K562 (cell line): ENCODE data around the gene CSF2RB. TPM values are rescaled to one million over a fixed set of nuclear protein-coding genes. Genes with fewer than 3 reads are reported as not detected.

Experiments
- ATAC-seq: fragments of 200-7000 bp; cut with Tn5 transposase; 3 replicates; pipeline ENCODE4 v1.9.1; 2020; ENCODE audit warnings: moderate library complexity
- BruUV-seq: library from RNA; stranded (reverse); fragments of 400-500 nt; replicated peaks from 2 replicates; lab custom pipeline; 2021; lab: Mats Ljungman, UMichigan
- CTCF ChIA-PET: fragments of 300-600 bp; formaldehyde crosslinking; extraction: SDS; loops from one replicate; lab custom pipeline; 2021; ENCODE audit warnings: low intra/inter-chr PET ratio; lab: Yijun Ruan, JAX
- POLR2A ChIA-PET: fragments of 300-600, 350-650 bp; sonication (Branson Sonifier 250); formaldehyde crosslinking; extraction: SDS; loops from one replicate; lab custom pipeline; 2021; ENCODE audit warnings: antibody characterized with exemption, inconsistent platforms; lab: Yijun Ruan, JAX
- DNase-seq, 4 experiments: peaks; one replicate each; pipeline versions ENCODE4 v3.0.0 to v3.0.0-alpha.2; 2011 to 2018; ENCODE audit warnings: low spot score in 3 of 4, mixed read lengths in 3 of 4; ENCODE audit errors: extremely low read depth in 1 of 4
- FAIRE-seq: peaks from 2 replicates; lab custom pipeline; 2011; peaks lifted over from hg19 to GRCh38; lab: Jason Lieb, UNC
- H2AFZ ChIP-seq: 2 replicates; pipeline ENCODE4 v1.6.0; 2011; ENCODE audit warnings: low read depth, low read length, control low read depth, inconsistent platforms
- H3K27ac ChIP-seq: fragments of 200-600 bp; 3 replicates; pipeline ENCODE4 v1.8.0; 2011; ENCODE audit warnings: low read depth, mild to moderate bottlenecking, control low read depth, inconsistent platforms, low read length, moderate library complexity, mixed read lengths; ENCODE audit errors: extremely low read depth
- H3K27me3 ChIP-seq, 2 experiments: fragments of 300-600 bp in 1 of 2; 2 replicates in 1 of 2; 3 replicates in 1 of 2; pipeline versions ENCODE4 v1.6.0 to v1.8.0; 2011; ENCODE audit warnings: inconsistent platforms in 2 of 2, low read length in 2 of 2, mild to moderate bottlenecking in 1 of 2, mixed read lengths in 1 of 2, moderate library complexity in 1 of 2; ENCODE audit not compliant: control insufficient read depth in 2 of 2, insufficient read depth in 2 of 2
- H3K36me3 ChIP-seq: fragments of 300-600 bp; 3 replicates; pipeline ENCODE4 v1.8.0; 2011; ENCODE audit warnings: mild to moderate bottlenecking, low read length, inconsistent platforms; ENCODE audit not compliant: control insufficient read depth, insufficient read depth
- H3K4me1 ChIP-seq, 2 experiments: fragments of 200-600 bp in 1 of 2; replicated peaks in 1 of 2; 2 replicates in 1 of 2; 3 replicates in 1 of 2; pipeline versions ENCODE4 v1.5.1 to v1.8.0; 2011; ENCODE audit warnings: inconsistent platforms in 2 of 2, low read length in 2 of 2, mild to moderate bottlenecking in 1 of 2, mixed read lengths in 1 of 2, moderate library complexity in 1 of 2; ENCODE audit not compliant: control insufficient read depth in 2 of 2, insufficient read depth in 2 of 2
- H3K4me2 ChIP-seq: 2 replicates; pipeline ENCODE4 v1.6.1; 2011; ENCODE audit warnings: low read length, control low read depth, inconsistent platforms, mixed read lengths; ENCODE audit not compliant: insufficient read depth
- H3K4me3 ChIP-seq: fragments of 200-600 bp; sonication (generic), shearing (Covaris generic); 2 replicates; pipeline ENCODE4 v1.5.1; 2016; ENCODE audit warnings: control low read depth, inconsistent platforms
- H3K79me2 ChIP-seq: fragments of 200-600 bp; 3 replicates; pipeline ENCODE4 v1.8.0; 2011; ENCODE audit warnings: low read length, inconsistent platforms; ENCODE audit not compliant: control insufficient read depth, insufficient read depth
- H3K9ac ChIP-seq, 2 experiments: 2 replicates each; pipeline versions ENCODE4 v1.6.0 to v1.6.1; 2011; ENCODE audit warnings: low read depth in 2 of 2, low read length in 2 of 2, control low read depth in 1 of 2, inconsistent platforms in 1 of 2, mild to moderate bottlenecking in 1 of 2, mixed read lengths in 1 of 2; ENCODE audit not compliant: insufficient read depth in 1 of 2
- H3K9me1 ChIP-seq: one replicate; pipeline ENCODE4 v1.6.0; 2011; ENCODE audit warnings: inconsistent platforms, mild to moderate bottlenecking, low read length, moderate library complexity; ENCODE audit not compliant: control insufficient read depth, insufficient read depth
- H3K9me3 ChIP-seq: replicated peaks from 2 replicates; pipeline ENCODE4 v1.5.1; 2011; ENCODE audit warnings: low read depth, low read length, inconsistent platforms; ENCODE audit not compliant: control insufficient read depth, insufficient read depth
- H4K20me1 ChIP-seq: replicated peaks from 2 replicates; pipeline ENCODE4 v1.6.1; 2011; ENCODE audit warnings: low read length, inconsistent platforms, mixed read lengths; ENCODE audit not compliant: control insufficient read depth, insufficient read depth
- ATF6 ChIP-seq: sonication (generic); formaldehyde crosslinking; IDR thresholded peaks from 2 replicates; pipeline ENCODE4 v1.4.0; 2020; ENCODE audit warnings: mild to moderate bottlenecking, missing genetic modification reagents
- E4F1 ChIP-seq: fragments of 250-450 bp; sonication (Bioruptor Pico); IDR thresholded peaks from 2 replicates; pipeline ENCODE4 v1.5.0; 2021; ENCODE audit warnings: mild to moderate bottlenecking, borderline replicate concordance
- KLF1 ChIP-seq: fragments of 450-650 bp; IDR thresholded peaks from 2 replicates; pipeline ENCODE4 v1.6.1; 2016; ENCODE audit warnings: missing genetic modification characterization, missing compliant biosample characterization
- NR2C2 ChIP-seq, 2 experiments: fragments of 200-800 bp in 1 of 2; sonication (Bioruptor generic) in 1 of 2; sonication (generic) in 1 of 2; formaldehyde crosslinking in 1 of 2; IDR thresholded peaks; 2 replicates each; pipeline versions ENCODE4 v1.6.1 to v1.8.0; 2016 to 2022; ENCODE audit warnings: mild to moderate bottlenecking in 1 of 2, missing compliant biosample characterization in 1 of 2, missing genetic modification characterization in 1 of 2, missing genetic modification reagents in 1 of 2
- RAD51 ChIP-seq: fragments of 450-650 bp; IDR thresholded peaks from 2 replicates; pipeline ENCODE4 v1.7.1; 2016; ENCODE audit warnings: low read depth, mild to moderate bottlenecking, borderline replicate concordance
- RHOXF2B ChIP-seq: fragments of 250-450 bp; sonication (Bioruptor Pico); conservative IDR thresholded peaks from 2 replicates; pipeline ENCODE4 v1.5.1; 2021
- ZBTB49 ChIP-seq: sonication (generic); formaldehyde crosslinking; IDR thresholded peaks from 2 replicates; pipeline ENCODE4 v1.8.0; 2022; ENCODE audit warnings: missing genetic modification reagents, mild to moderate bottlenecking, borderline replicate concordance
- ZBTB5 ChIP-seq: fragments of 450-650 bp; IDR thresholded peaks from 2 replicates; pipeline ENCODE4 v1.6.1; 2017; ENCODE audit warnings: antibody characterized with exemption
- ZNF311 ChIP-seq: fragments of 250-450 bp; sonication (Bioruptor Pico); IDR thresholded peaks from 2 replicates; pipeline ENCODE4 v1.4.0; 2020; ENCODE audit warnings: mild to moderate bottlenecking, moderate library complexity
- WGBS: fragments of 100-300 bp; shearing (Covaris generic); methylation state at CpG from one replicate; pipeline ENCODE4 v1.1.6; 2016; ENCODE audit warnings: low coverage, mixed read lengths; ENCODE audit not compliant: insufficient coverage; ENCODE audit errors: missing lambda C conversion rate; 5-methylcytosine and 5-hydroxymethylcytosine counted together
- in situ Hi-C: fragments of 300-500 bp; cut with MboI; formaldehyde crosslinking; loops from 4 replicates; pipeline ENCODE4 v1.15.0; 2018; ENCODE audit warnings: inconsistent platforms, mixed read lengths
- intact Hi-C: fragments of 100-400 bp; cut with micrococcal nuclease; formaldehyde crosslinking; loops from 2 replicates; pipeline ENCODE4 v1.14.2; 2022
- polyA plus RNA-seq, 8 experiments: library from polyadenylated mRNA; depleted of rRNA in 4 of 8; stranded (reverse) in 5 of 8; unstranded in 3 of 8; fragments of >200 nt; fragmentation: Nextera tagmentation in 2 of 8; fragmentation: Illumina TruSeq in 1 of 8; extraction: Ambion mirVana in 2 of 8; extraction: Trizol in 1 of 8; gene quantifications; 2 replicates each; pipeline versions ENCODE4 v1.2.1 to v1.2.3, GENCODE V29; 2011 to 2014; ENCODE audit warnings: inconsistent platforms in 1 of 8, missing spikeins in 1 of 8
- total RNA-seq, 7 experiments: library from RNA; depleted of rRNA in 6 of 7; stranded (reverse); fragments of >200 nt in 6 of 7; fragmentation: Illumina TruSeq in 2 of 7; extraction: Trizol in 2 of 7; gene quantifications; 2 replicates each; pipeline versions ENCODE4 v1.2.1 to v1.2.3, GENCODE V29; 2011 to 2021; ENCODE audit warnings: low replicate concordance in 1 of 7

Gene CSF2RB
- total and polyA plus RNA-seq, 9 of the 15 experiments (the other 6 are each of a cell fraction or from before 2014, with no cell fraction given): 0.04 to 1.0 (median 0.36) TPM

GRCh38 chr22:36891646-36892045 lies 21.8 kb upstream of the CSF2RB start:
- in situ Hi-C loops (no loop called here), intact Hi-C loops (no loop called here)
- Histone ChIP-seq H3K4me1 (peaks cover 0 to 4% of the 10 kb centered on the region in 2 experiments; a peak in 1 of 5 replicates), H3K36me3 (no peaks in the 10 kb centered on the region), H3K4me3 (no peak overlapping the region), H2AFZ (no peak overlapping the region), H3K9me3 (no peaks in the 10 kb centered on the region), H3K9ac (no peak overlapping the region), H3K27ac (no peak overlapping the region), H3K4me2 (no peak overlapping the region), H3K27me3 (peaks cover 0 to 7% of the 10 kb centered on the region in 2 experiments; a peak in 2 of 5 replicates), H3K79me2 (no peaks in the 10 kb centered on the region), H3K9me1 (no peaks in the 10 kb centered on the region), H4K20me1 (no peaks in the 10 kb centered on the region)
- ATAC-seq: no peak
- no peak for DNase-seq
- no TSS peak for BruUV-seq
- no peak for FAIRE-seq
- POLR2A ChIA-PET: interaction anchor here (0.6 kb wide), 1 partner anchor 106 kb away, joined by 3 read pairs; no protein-coding TSS in a partner anchor
- 0% methylated on average over 1 of the region's 1 CpG for WGBS
- CTCF ChIA-PET: no interaction called here
- TF ChIP-seq RAD51 (no peak), KLF1 (tag) (no peak), RHOXF2B (CRISPR knock-in tag) (no peak), ZNF311 (CRISPR knock-in tag) (no peak), ATF6 (CRISPR knock-in tag) (no peak), ZBTB5 (no peak), E4F1 (no peak), NR2C2 (CRISPR knock-in tag; IDR thresholded peaks at IDR 0.05) (no peak), NR2C2 (tag; IDR thresholded peaks at IDR 0.05) (no peak), ZBTB49 (CRISPR knock-in tag) (no peak)
